PC-3 (cell line): ENCODE data around the gene TMPRSS11E. TPM values are rescaled to one million over a fixed set of nuclear protein-coding genes. Genes with fewer than 3 reads are reported as not detected.

Experiments
- ATAC-seq: fragments of 200-7000 bp; cut with Tn5 transposase; 2 replicates; pipeline ENCODE4 v1.9.1; 2020; ENCODE audit warnings: mild to moderate bottlenecking, moderate library complexity
- BruUV-seq: library from RNA; stranded (reverse); fragments of 400-500 nt; replicated peaks from 2 replicates; lab custom pipeline; 2021; lab: Mats Ljungman, UMichigan
- CTCF ChIA-PET: fragments of 300-600 bp; sonication (Branson Sonifier 250); formaldehyde crosslinking; loops from one replicate; lab custom pipeline; 2022; ENCODE audit warnings: antibody characterized with exemption; lab: Charles Lee
- POLR2A ChIA-PET: fragments of 300-600 bp; sonication (Branson Sonifier 250); formaldehyde crosslinking; loops from one replicate; lab custom pipeline; 2022; ENCODE audit warnings: antibody characterized with exemption; ENCODE audit not compliant: unreplicated experiment; lab: Charles Lee
- DNase-seq: peaks from one replicate; pipeline ENCODE4 v3.0.0-alpha.2; 2015
- H2AFZ ChIP-seq: fragments of 300-600 bp; sonication (generic); 2 replicates; pipeline ENCODE4 v1.6.0; 2016; ENCODE audit warnings: antibody characterized with exemption, low read length
- H3F3A ChIP-seq: fragments of 300-600 bp; sonication (generic); one replicate; pipeline ENCODE4 v1.6.0; 2017; ENCODE audit warnings: antibody characterized with exemption, low read length, control low read depth, mild to moderate bottlenecking; ENCODE audit not compliant: unreplicated experiment
- H3K27ac ChIP-seq: fragments of 300-600 bp; sonication (generic); 2 replicates; pipeline ENCODE4 v1.5.1; 2016; ENCODE audit warnings: mild to moderate bottlenecking, low read length
- H3K27me3 ChIP-seq: fragments of 300-600 bp; sonication (generic); 2 replicates; pipeline ENCODE4 v1.6.1; 2016; ENCODE audit warnings: low read length, mixed read lengths
- H3K36me3 ChIP-seq: fragments of 300-600 bp; sonication (generic); 2 replicates; pipeline ENCODE4 v1.6.1; 2016; ENCODE audit warnings: low read depth, mixed run types, low read length, mixed read lengths
- H3K4me1 ChIP-seq: fragments of 300-600 bp; sonication (generic); 2 replicates; pipeline ENCODE4 v1.5.1; 2016; ENCODE audit warnings: low read length; ENCODE audit not compliant: insufficient read depth
- H3K4me2 ChIP-seq: fragments of 300-600 bp; sonication (generic); 2 replicates; pipeline ENCODE4 v1.6.0; 2016; ENCODE audit warnings: low read length
- H3K4me3 ChIP-seq: fragments of 300-600 bp; sonication (generic); 2 replicates; pipeline ENCODE4 v1.5.1; 2016; ENCODE audit warnings: mild to moderate bottlenecking, low read length, mixed read lengths
- H3K79me2 ChIP-seq: fragments of 300-600 bp; sonication (generic); 2 replicates; pipeline ENCODE4 v1.6.1; 2017; ENCODE audit warnings: low read length, mixed read lengths
- H3K9ac ChIP-seq: fragments of 300-600 bp; sonication (generic); 2 replicates; pipeline ENCODE4 v1.6.0; 2016; ENCODE audit warnings: mild to moderate bottlenecking, low read length
- H3K9me2 ChIP-seq: fragments of 300-600 bp; sonication (generic); replicated peaks from 2 replicates; pipeline ENCODE4 v1.6.1; 2016; ENCODE audit warnings: mixed run types, low read length, mixed read lengths
- H3K9me3 ChIP-seq: fragments of 300-600 bp; sonication (generic); 2 replicates; pipeline ENCODE4 v1.6.1; 2016; ENCODE audit warnings: low read length, mixed read lengths
- H4K20me1 ChIP-seq: fragments of 300-600 bp; sonication (generic); 2 replicates; pipeline ENCODE4 v1.6.1; 2016; ENCODE audit warnings: low read length, mixed read lengths
- CTCF ChIP-seq: fragments of 300-600 bp; sonication (generic); conservative IDR thresholded peaks from 2 replicates; pipeline ENCODE4 v1.5.1; 2017; ENCODE audit warnings: antibody characterized with exemption, low read depth, mild to moderate bottlenecking, low read length
- EZH2 ChIP-seq: fragments of 300-600 bp; sonication (generic); IDR thresholded peaks from one replicate; pipeline ENCODE4 v1.6.1; 2017; ENCODE audit warnings: antibody characterized with exemption, mild to moderate bottlenecking, low read length; ENCODE audit not compliant: unreplicated experiment
- EZH2phosphoT487 ChIP-seq: fragments of 300-600 bp; sonication (generic); IDR thresholded peaks from 2 replicates; pipeline ENCODE4 v1.6.1; 2018; ENCODE audit warnings: mild to moderate bottlenecking, antibody characterized with exemption, low read length, borderline replicate concordance
- intact Hi-C: fragments of 100-400 bp; cut with micrococcal nuclease; formaldehyde crosslinking; loops from 2 replicates; pipeline ENCODE4 v1.9.0; 2023
- total RNA-seq: library from RNA; depleted of rRNA; stranded (reverse); fragments of >200 nt; gene quantifications from 2 replicates; pipeline ENCODE4 v1.2.3, GENCODE V29; 2014

Gene TMPRSS11E
- total RNA-seq, 1 experiment from 2014 or later = not detected

GRCh38 chr4:68451246-68452211 lies 4.3 kb downstream of the TMPRSS11E start:
- BruUV-seq = no TSS peak
- Histone ChIP-seq H3K4me1 (peaks cover 35% of the 10 kb centered on the region), H3K9me2 (no peaks in the 10 kb centered on the region), H3F3A (no peaks in the 10 kb centered on the region), H3K27ac (peak overlapping the region; percentile 11; the same call in 1 of the 2 replicates), H3K9ac (no peak overlapping the region), H3K4me2 (peak overlapping the region; percentile 30; the same call in 1 of the 2 replicates), H3K4me3 (no peak overlapping the region), H3K36me3 (no peaks in the 10 kb centered on the region), H3K9me3 (no peaks in the 10 kb centered on the region), H3K27me3 (no peaks in the 10 kb centered on the region), H4K20me1 (no peaks in the 10 kb centered on the region), H3K79me2 (no peaks in the 10 kb centered on the region), H2AFZ (no peak overlapping the region)
- ChIA-PET POLR2A (no interaction called here), CTCF (no interaction called here)
- intact Hi-C loops = no loop called here
- TF ChIP-seq CTCF = no peak
- peak; percentile 91 for ATAC-seq
- peak; percentile 78 for DNase-seq

GRCh38 chr4:68460085-68460484 lies 12.8 kb downstream of the TMPRSS11E start:
- H3K79me2 ChIP-seq = no peaks in the 10 kb centered on the region
- ChIA-PET CTCF (no interaction called here), POLR2A (no interaction called here)
- H2AFZ ChIP-seq = no peak overlapping the region
- no peak overlapping the region for H3K27ac ChIP-seq
- ATAC-seq (no peak), DNase-seq (no peak)
- H3K27me3 ChIP-seq = no peaks in the 10 kb centered on the region
- no peak overlapping the region for H3K9ac ChIP-seq
- TF ChIP-seq EZH2phosphoT487 (no peak), EZH2 (no peak), CTCF (no peak)
- intact Hi-C loops = loop anchor here (5.0 kb wide), 1 partner anchor 83 kb away; no protein-coding TSS in a partner anchor
- H3K9me3 ChIP-seq = no peaks in the 10 kb centered on the region
- peaks cover 37% of the 10 kb centered on the region for H3K4me1 ChIP-seq
- H3K36me3 ChIP-seq = no peaks in the 10 kb centered on the region
- no peak overlapping the region for H3K4me3 ChIP-seq
- no peaks in the 10 kb centered on the region for H3F3A ChIP-seq
- no peaks in the 10 kb centered on the region for H4K20me1 ChIP-seq
- no TSS peak for BruUV-seq
- H3K4me2 ChIP-seq = no peak overlapping the region
- no peaks in the 10 kb centered on the region for H3K9me2 ChIP-seq

DNA sequence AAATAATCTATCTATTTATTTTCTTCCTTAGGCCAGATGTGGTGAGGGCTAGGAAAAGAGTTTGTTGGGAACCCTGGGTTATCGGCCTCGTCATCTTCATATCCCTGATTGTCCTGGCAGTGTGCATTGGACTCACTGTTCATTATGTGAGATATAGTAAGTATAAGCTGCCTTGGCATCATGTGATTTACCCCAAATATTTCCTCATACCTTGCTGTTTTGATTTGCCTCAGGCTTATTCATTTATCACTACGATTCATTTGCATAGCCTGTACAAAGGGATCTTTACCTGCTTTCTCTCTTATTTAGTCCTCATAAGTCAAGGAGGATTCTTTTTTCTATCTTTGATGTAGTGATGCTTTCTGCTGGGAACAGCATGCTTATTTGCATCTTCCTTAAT lies 14.5 kb downstream of the TMPRSS11E start:
- H3K9ac ChIP-seq = no peak overlapping the region
- H3K9me3 ChIP-seq = no peaks in the 10 kb centered on the region
- DNase-seq = no peak
- H3K27me3 ChIP-seq = no peaks in the 10 kb centered on the region
- no peaks in the 10 kb centered on the region for H4K20me1 ChIP-seq
- no peaks in the 10 kb centered on the region for H3K79me2 ChIP-seq
- BruUV-seq = no TSS peak
- peaks cover 48% of the 10 kb centered on the region for H3K4me1 ChIP-seq
- H3K4me3 ChIP-seq = no peak overlapping the region
- H3F3A ChIP-seq = peaks cover 5% of the 10 kb centered on the region
- no peak for ATAC-seq
- CTCF ChIA-PET = no interaction called here
- H2AFZ ChIP-seq = no peak overlapping the region
- intact Hi-C loops = loop anchor here (5.0 kb wide), 1 partner anchor 84 kb away; no protein-coding TSS in a partner anchor
- POLR2A ChIA-PET = no interaction called here
- TF ChIP-seq EZH2phosphoT487 = no peak
- TF ChIP-seq EZH2 = no peak
- no peak for TF ChIP-seq CTCF
- H3K36me3 ChIP-seq = no peaks in the 10 kb centered on the region
- no peak overlapping the region for H3K4me2 ChIP-seq
- no peaks in the 10 kb centered on the region for H3K9me2 ChIP-seq
- no peak overlapping the region for H3K27ac ChIP-seq
